Measurements from ENCODE around the gene KCNC1. TPM values are rescaled to one million over a fixed set of nuclear protein-coding genes. Genes with fewer than 3 reads are reported as not detected.

Gene KCNC1
- total RNA-seq, 1 donor from 2014 or later = not detected

- Mint-ChIP-seq H3K9me3 (no peaks in the 10 kb centered on the region), H3K27ac (no peak overlapping the region), H3K4me3 (no peak overlapping the region), H3K36me3 (ENCODE audit: low read depth) (no peaks in the 10 kb centered on the region), H3K4me1 (ENCODE audit: low read depth) (no peaks in the 10 kb centered on the region), H3K27me3 (ENCODE audit: insufficient read depth) (peaks cover 20% of the 10 kb centered on the region)
- no peak for DNase-seq (ENCODE audit: low spot score)
- intact Hi-C loops (cut with micrococcal nuclease) = no loop called here
Measured at GRCh38 chr11:17699147-17700114, 35.1 kb upstream of the KCNC1 start.

- intact Hi-C loops (cut with micrococcal nuclease) = no loop called here
- no peak for DNase-seq (ENCODE audit: low spot score)
- Mint-ChIP-seq H3K36me3 (ENCODE audit: low read depth) (no peaks in the 10 kb centered on the region), H3K4me1 (ENCODE audit: low read depth) (no peaks in the 10 kb centered on the region), H3K27me3 (ENCODE audit: insufficient read depth) (peaks cover 12% of the 10 kb centered on the region), H3K27ac (no peak overlapping the region), H3K9me3 (no peaks in the 10 kb centered on the region), H3K4me3 (no peak overlapping the region)
Measured at GRCh38 chr11:17700991-17701390, 33.6 kb upstream of the KCNC1 start.

GRCh38 chr11:17702876-17703275, 31.7 kb upstream of the KCNC1 start:
- H3K9me3 Mint-ChIP-seq = no peaks in the 10 kb centered on the region
- H3K4me3 Mint-ChIP-seq = no peak overlapping the region
- H3K27me3 Mint-ChIP-seq (ENCODE audit: insufficient read depth) = no peaks in the 10 kb centered on the region
- intact Hi-C loops (cut with micrococcal nuclease) = no loop called here
- DNase-seq (ENCODE audit: low spot score) = no peak
- no peak overlapping the region for H3K27ac Mint-ChIP-seq
- H3K4me1 Mint-ChIP-seq (ENCODE audit: low read depth) = no peaks in the 10 kb centered on the region
- H3K36me3 Mint-ChIP-seq (ENCODE audit: low read depth) = no peaks in the 10 kb centered on the region

GRCh38 chr11:17703951-17704350, 30.6 kb upstream of the KCNC1 start:
- Mint-ChIP-seq H3K27ac (no peak overlapping the region), H3K9me3 (no peaks in the 10 kb centered on the region), H3K4me1 (ENCODE audit: low read depth) (no peaks in the 10 kb centered on the region), H3K27me3 (ENCODE audit: insufficient read depth) (no peaks in the 10 kb centered on the region), H3K36me3 (ENCODE audit: low read depth) (no peaks in the 10 kb centered on the region), H3K4me3 (no peak overlapping the region)
- intact Hi-C loops (cut with micrococcal nuclease) = no loop called here
- no peak for DNase-seq (ENCODE audit: low spot score)

GRCh38 chr11:17707830-17708229, 26.8 kb upstream of the KCNC1 start:
- Mint-ChIP-seq H3K4me3 (no peak overlapping the region), H3K36me3 (ENCODE audit: low read depth) (no peaks in the 10 kb centered on the region), H3K4me1 (ENCODE audit: low read depth) (no peaks in the 10 kb centered on the region), H3K27me3 (ENCODE audit: insufficient read depth) (no peaks in the 10 kb centered on the region), H3K27ac (no peak overlapping the region), H3K9me3 (no peaks in the 10 kb centered on the region)
- intact Hi-C loops (cut with micrococcal nuclease) = no loop called here
- DNase-seq (ENCODE audit: low spot score) = no peak

GRCh38 chr11:17711836-17712235, 22.7 kb upstream of the KCNC1 start:
- Mint-ChIP-seq H3K9me3 (no peaks in the 10 kb centered on the region), H3K4me3 (no peak overlapping the region), H3K27ac (no peak overlapping the region), H3K27me3 (ENCODE audit: insufficient read depth) (peaks cover 7% of the 10 kb centered on the region), H3K4me1 (ENCODE audit: low read depth) (no peaks in the 10 kb centered on the region), H3K36me3 (ENCODE audit: low read depth) (no peaks in the 10 kb centered on the region)
- DNase-seq (ENCODE audit: low spot score) = no peak
- intact Hi-C loops (cut with micrococcal nuclease) = no loop called here

GRCh38 chr11:17713851-17714250, 20.7 kb upstream of the KCNC1 start:
- intact Hi-C loops (cut with micrococcal nuclease) = no loop called here
- no peak overlapping the region for H3K27ac Mint-ChIP-seq

GRCh38 chr11:17714356-17714854, 20.2 kb upstream of the KCNC1 start:
- Mint-ChIP-seq H3K4me3 (no peak overlapping the region), H3K36me3 (ENCODE audit: low read depth) (no peaks in the 10 kb centered on the region)
- intact Hi-C loops (cut with micrococcal nuclease) = no loop called here

More at GRCh38 chr11:17713851-17714250, 20.7 kb upstream of the KCNC1 start:
- Mint-ChIP-seq H3K36me3 (ENCODE audit: low read depth) (no peaks in the 10 kb centered on the region), H3K9me3 (no peaks in the 10 kb centered on the region), H3K27me3 (ENCODE audit: insufficient read depth) (peaks cover 7% of the 10 kb centered on the region), H3K4me1 (ENCODE audit: low read depth) (no peaks in the 10 kb centered on the region), H3K4me3 (no peak overlapping the region)
- no peak for DNase-seq (ENCODE audit: low spot score)

GRCh38 chr11:17714870-17715269, 19.7 kb upstream of the KCNC1 start:
- Mint-ChIP-seq H3K27ac (no peak overlapping the region), H3K4me1 (ENCODE audit: low read depth) (no peaks in the 10 kb centered on the region), H3K36me3 (ENCODE audit: low read depth) (no peaks in the 10 kb centered on the region), H3K4me3 (no peak overlapping the region), H3K27me3 (ENCODE audit: insufficient read depth) (peaks cover 7% of the 10 kb centered on the region), H3K9me3 (no peaks in the 10 kb centered on the region)
- intact Hi-C loops (cut with micrococcal nuclease) = loop anchor here (1.0 kb wide), 1 partner anchor 44 kb away; no protein-coding TSS in a partner anchor
- no peak for DNase-seq (ENCODE audit: low spot score)

More at GRCh38 chr11:17714356-17714854, 20.2 kb upstream of the KCNC1 start:
- Mint-ChIP-seq H3K4me1 (ENCODE audit: low read depth) (no peaks in the 10 kb centered on the region), H3K9me3 (no peaks in the 10 kb centered on the region), H3K27me3 (ENCODE audit: insufficient read depth) (peaks cover 7% of the 10 kb centered on the region), H3K27ac (no peak overlapping the region)
- DNase-seq (ENCODE audit: low spot score) = no peak

GRCh38 chr11:17716807-17717206, 17.8 kb upstream of the KCNC1 start:
- Mint-ChIP-seq H3K36me3 (ENCODE audit: low read depth) (no peaks in the 10 kb centered on the region), H3K4me3 (no peak overlapping the region), H3K9me3 (no peaks in the 10 kb centered on the region), H3K27ac (no peak overlapping the region), H3K27me3 (ENCODE audit: insufficient read depth) (peaks cover 14% of the 10 kb centered on the region), H3K4me1 (ENCODE audit: low read depth) (no peaks in the 10 kb centered on the region)
- intact Hi-C loops (cut with micrococcal nuclease) = no loop called here
- no peak for DNase-seq (ENCODE audit: low spot score)

- peaks cover 25% of the 10 kb centered on the region for H3K27me3 Mint-ChIP-seq (ENCODE audit: insufficient read depth)
- intact Hi-C loops (cut with micrococcal nuclease) = no loop called here
- H3K4me3 Mint-ChIP-seq = no peak overlapping the region
- H3K27ac Mint-ChIP-seq = no peak overlapping the region
- no peaks in the 10 kb centered on the region for H3K36me3 Mint-ChIP-seq (ENCODE audit: low read depth)
- DNase-seq (ENCODE audit: low spot score) = no peak
- H3K9me3 Mint-ChIP-seq = no peaks in the 10 kb centered on the region
- no peaks in the 10 kb centered on the region for H3K4me1 Mint-ChIP-seq (ENCODE audit: low read depth)
Measured at GRCh38 chr11:17718015-17718414, 16.6 kb upstream of the KCNC1 start.

- Mint-ChIP-seq H3K27me3 (ENCODE audit: insufficient read depth) (peaks cover 25% of the 10 kb centered on the region), H3K4me3 (no peak overlapping the region)
- intact Hi-C loops (cut with micrococcal nuclease) = no loop called here
Measured at GRCh38 chr11:17718510-17718962, 16.0 kb upstream of the KCNC1 start.

More at GRCh38 chr11:17718510-17718962, 16.0 kb upstream of the KCNC1 start:
- Mint-ChIP-seq H3K4me1 (ENCODE audit: low read depth) (no peaks in the 10 kb centered on the region), H3K36me3 (ENCODE audit: low read depth) (no peaks in the 10 kb centered on the region), H3K27ac (no peak overlapping the region), H3K9me3 (no peaks in the 10 kb centered on the region)
- no peak for DNase-seq (ENCODE audit: low spot score)
